Measurements from ENCODE around the gene IQSEC1. TPM values are rescaled to one million over a fixed set of nuclear protein-coding genes. Genes with fewer than 3 reads are reported as not detected.

Gene IQSEC1
- total and polyA plus RNA-seq, 2 donors (not counting 3 experiments of a cell fraction or from before 2014, with no cell fraction given), result 5.2 to 18.0 TPM

DNA sequence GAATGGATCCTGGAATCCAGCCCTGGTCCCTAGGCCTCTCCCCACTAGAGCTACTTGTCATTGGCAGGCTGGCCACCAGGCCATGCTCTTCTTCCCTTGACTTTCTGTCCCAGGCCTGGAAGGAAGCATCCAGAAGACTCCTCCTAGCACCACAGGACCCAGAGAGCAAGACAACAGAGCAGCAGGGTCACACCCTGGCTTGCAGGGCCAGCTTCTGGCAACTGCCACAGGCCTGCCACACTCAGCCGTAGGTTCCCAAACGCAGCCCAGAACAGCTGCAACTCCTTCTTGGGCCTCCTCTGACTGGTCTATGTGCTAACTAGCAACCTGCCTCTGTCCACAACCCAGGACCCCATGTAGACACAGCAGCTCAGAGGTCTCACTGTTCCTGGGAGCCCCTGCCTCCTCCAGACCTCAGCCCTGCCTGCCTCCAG, 195.1 kb downstream of the IQSEC1 start:
- TF ChIP-seq, protein P1, sequence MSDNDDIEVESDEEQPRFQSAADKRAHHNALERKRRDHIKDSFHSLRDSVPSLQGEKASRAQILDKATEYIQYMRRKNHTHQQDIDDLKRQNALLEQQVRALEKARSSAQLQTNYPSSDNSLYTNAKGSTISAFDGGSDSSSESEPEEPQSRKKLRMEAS (IDR thresholded peaks at IDR 0.05; ENCODE audit: insufficient read depth, insufficient read length), result no peak
- TF ChIP-seq GATA2 (IDR thresholded peaks at IDR 0.05; ENCODE audit: insufficient read depth, insufficient read length, low read depth, low read length), result no peak
- TF ChIP-seq POLR2A (IDR thresholded peaks at IDR 0.05; ENCODE audit: low read depth, low read length), result no peak
- TF ChIP-seq, protein P2, sequence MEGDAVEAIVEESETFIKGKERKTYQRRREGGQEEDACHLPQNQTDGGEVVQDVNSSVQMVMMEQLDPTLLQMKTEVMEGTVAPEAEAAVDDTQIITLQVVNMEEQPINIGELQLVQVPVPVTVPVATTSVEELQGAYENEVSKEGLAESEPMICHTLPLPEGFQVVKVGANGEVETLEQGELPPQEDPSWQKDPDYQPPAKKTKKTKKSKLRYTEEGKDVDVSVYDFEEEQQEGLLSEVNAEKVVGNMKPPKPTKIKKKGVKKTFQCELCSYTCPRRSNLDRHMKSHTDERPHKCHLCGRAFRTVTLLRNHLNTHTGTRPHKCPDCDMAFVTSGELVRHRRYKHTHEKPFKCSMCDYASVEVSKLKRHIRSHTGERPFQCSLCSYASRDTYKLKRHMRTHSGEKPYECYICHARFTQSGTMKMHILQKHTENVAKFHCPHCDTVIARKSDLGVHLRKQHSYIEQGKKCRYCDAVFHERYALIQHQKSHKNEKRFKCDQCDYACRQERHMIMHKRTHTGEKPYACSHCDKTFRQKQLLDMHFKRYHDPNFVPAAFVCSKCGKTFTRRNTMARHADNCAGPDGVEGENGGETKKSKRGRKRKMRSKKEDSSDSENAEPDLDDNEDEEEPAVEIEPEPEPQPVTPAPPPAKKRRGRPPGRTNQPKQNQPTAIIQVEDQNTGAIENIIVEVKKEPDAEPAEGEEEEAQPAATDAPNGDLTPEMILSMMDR (IDR thresholded peaks at IDR 0.05; ENCODE audit: extremely low read depth in 1 of 2, insufficient read depth in 1 of 2, low read depth in 1 of 2, low read length in 2 of 2), result no peak
- no peak for TF ChIP-seq EZH2 (IDR thresholded peaks at IDR 0.05; ENCODE audit: borderline replicate concordance, low read depth, low read length, severe bottlenecking)
- no peak for TF ChIP-seq POLR2AphosphoS5 (IDR thresholded peaks at IDR 0.05; ENCODE audit: insufficient read depth, low read depth, low read length)
- TF ChIP-seq JUN (IDR thresholded peaks at IDR 0.05; ENCODE audit: borderline replicate concordance, insufficient read depth, insufficient read length, low read depth), result no peak
- TF ChIP-seq FOS (IDR thresholded peaks at IDR 0.05; ENCODE audit: borderline replicate concordance, insufficient read depth, low read length), result no peak
- no peak for TF ChIP-seq MYC (IDR thresholded peaks at IDR 0.05; ENCODE audit: low read depth, low read length)
- FAIRE-seq (no peak), DNase-seq (ENCODE audit: low read depth, low spot score) (no peak)
- H3K27ac ChIP-seq (ENCODE audit: insufficient read depth, low read depth, low read length), result no peak overlapping the region
- H3K4me1 ChIP-seq (ENCODE audit: control insufficient read depth, extremely low read depth, insufficient read depth, low read length), result no peaks in the 10 kb centered on the region
- no peaks in the 10 kb centered on the region for H3K9me3 ChIP-seq (replicated peaks; ENCODE audit: control insufficient read depth, insufficient read depth, low read length)
- no peaks in the 10 kb centered on the region for H3K79me2 ChIP-seq (ENCODE audit: control insufficient read depth, insufficient read depth, low read length)
- CTCF ChIA-PET, result interaction anchor here (1.1 to 2.1 kb wide), 5 partner anchors 8 to 106 kb away, joined by 4 to 16 read pairs (median 6); no protein-coding TSS in a partner anchor
- H2AFZ ChIP-seq (ENCODE audit: low read depth, low read length), result no peak overlapping the region
- peaks cover 0 to 1% of the 10 kb centered on the region in 2 experiments for H3K27me3 ChIP-seq (ENCODE audit: control insufficient read depth in 2 of 2, insufficient read depth in 2 of 2, low read length in 2 of 2)
- no TSS peak for BruUV-seq (replicated peaks)
- dilution Hi-C loops (cut with MboI; ENCODE audit: extremely low pct_ligation_motif_present, low sequenced_read_pairs) (no loop called here), intact Hi-C loops (cut with micrococcal nuclease) (no loop called here)
- H3K36me3 ChIP-seq (ENCODE audit: control insufficient read depth in 2 of 2, extremely low read depth in 1 of 2, insufficient read depth in 2 of 2, low read length in 2 of 2), result no peaks in the 10 kb centered on the region
- H3K9ac ChIP-seq (replicated peaks; ENCODE audit: extremely low read depth, insufficient read depth, low read length), result no peak overlapping the region
- H3K4me2 ChIP-seq (ENCODE audit: insufficient read depth, low read length), result no peak overlapping the region
- no peak overlapping the region for H3K4me3 ChIP-seq (replicated peaks in 1 of 3; ENCODE audit: insufficient read depth in 1 of 3, low read depth in 1 of 3, low read length in 3 of 3)
- H3K9me1 ChIP-seq (replicated peaks; ENCODE audit: control insufficient read depth, extremely low read depth, insufficient read depth, low read length), result no peaks in the 10 kb centered on the region
- POLR2A ChIA-PET, result no interaction called here
- H4K20me1 ChIP-seq (replicated peaks; ENCODE audit: control insufficient read depth, extremely low read depth, insufficient read depth, low read length), result no peaks in the 10 kb centered on the region
